ENCODE results near the gene BLOC1S1.

GRCh38 chr12:55762646-55763045 lies 46.8 kb downstream of the BLOC1S1 start:
- TF ChIP-seq CTCF (IDR thresholded peaks at IDR 0.05): no peak
- no peak for TF ChIP-seq POLR2AphosphoS5 (IDR thresholded peaks at IDR 0.05; ENCODE audit: insufficient read depth in 1 of 2, low read depth in 1 of 2)

All from vagina (tissue), 2 donors.